Activated CD8-positive, alpha-beta memory T cell treated with anti-CD3 and anti-CD28 coated beads for 48 hours (primary cell): ENCODE measurements around the gene CHN1.
A peak's percentile ranks its signal among the peaks of the same experiment; 100 is the strongest.

Source experiments
- DNase-seq, 3 experiments: peaks; one replicate each; pipeline ENCODE4 v3.0.0-alpha.2; 2020; ENCODE audit warnings: low read depth in 2 of 3, low spot score in 2 of 3

Gene CHN1

GRCh38 chr2:174787487-174788205 lies 217.5 kb downstream of the CHN1 start:
- DNase-seq = no peak

- no peak for DNase-seq
Observed at GRCh38 chr2:174786066-174786725, 219.0 kb downstream of the CHN1 start.

GRCh38 chr2:174785481-174785880 lies 219.7 kb downstream of the CHN1 start:
- no peak for DNase-seq

- no peak for DNase-seq
Observed at GRCh38 chr2:174784909-174785308, 220.3 kb downstream of the CHN1 start.

- DNase-seq = no peak
Observed at GRCh38 chr2:174784316-174784715, 220.9 kb downstream of the CHN1 start.

GRCh38 chr2:174781996-174782395 lies 223.2 kb downstream of the CHN1 start:
- DNase-seq = no peak

- DNase-seq = no peak
Observed at GRCh38 chr2:174781298-174781697, 223.9 kb downstream of the CHN1 start.

GRCh38 chr2:174780856-174781255 lies 224.3 kb downstream of the CHN1 start:
- no peak for DNase-seq

- no peak for DNase-seq
Observed at GRCh38 chr2:174780191-174780840, 224.9 kb downstream of the CHN1 start.

- DNase-seq = no peak
Observed at GRCh38 chr2:174779361-174779928, 225.7 kb downstream of the CHN1 start.

GRCh38 chr2:174778085-174778981 lies 226.8 kb downstream of the CHN1 start:
- peak; percentile 39 to 65 (median 45) for DNase-seq

GRCh38 chr2:174777347-174778084 lies 227.7 kb downstream of the CHN1 start:
- no peak for DNase-seq

- DNase-seq = no peak
Observed at GRCh38 chr2:174776675-174777074, 228.5 kb downstream of the CHN1 start.

- no peak for DNase-seq
Observed at GRCh38 chr2:174776223-174776622, 229.0 kb downstream of the CHN1 start.

GRCh38 chr2:174775571-174775980 lies 229.6 kb downstream of the CHN1 start:
- DNase-seq = no peak

- DNase-seq = no peak
Observed at GRCh38 chr2:174774886-174775285, 230.3 kb downstream of the CHN1 start.

GRCh38 chr2:174773215-174773614 lies 232.0 kb downstream of the CHN1 start:
- DNase-seq = no peak

GRCh38 chr2:174772472-174772801 lies 232.7 kb downstream of the CHN1 start:
- no peak for DNase-seq

- DNase-seq = no peak
Observed at GRCh38 chr2:174771631-174772471, 233.3 kb downstream of the CHN1 start.
